GM21381 (cell line): Measurements from ENCODE around the gene MBL2.
A peak's percentile ranks its signal among the peaks of the same experiment; 100 is the strongest.

ENCODE experiments used
- ATAC-seq: cut with Tn5 transposase; IDR thresholded peaks from one replicate; pipeline ENCODE4 v1.9.1; 2021; ENCODE audit warnings: mild to moderate bottlenecking, moderate library complexity; ENCODE audit not compliant: unreplicated experiment

The MBL2 gene

GRCh38 chr10:52772623-52773022 is at the start of gene MBL2:
Gene MBL2, minus strand, starts transcription at chr10:52772784. Its CDS starts 1,149 bp downstream, at chr10:52771635.
- ATAC-seq = no peak

DNA sequence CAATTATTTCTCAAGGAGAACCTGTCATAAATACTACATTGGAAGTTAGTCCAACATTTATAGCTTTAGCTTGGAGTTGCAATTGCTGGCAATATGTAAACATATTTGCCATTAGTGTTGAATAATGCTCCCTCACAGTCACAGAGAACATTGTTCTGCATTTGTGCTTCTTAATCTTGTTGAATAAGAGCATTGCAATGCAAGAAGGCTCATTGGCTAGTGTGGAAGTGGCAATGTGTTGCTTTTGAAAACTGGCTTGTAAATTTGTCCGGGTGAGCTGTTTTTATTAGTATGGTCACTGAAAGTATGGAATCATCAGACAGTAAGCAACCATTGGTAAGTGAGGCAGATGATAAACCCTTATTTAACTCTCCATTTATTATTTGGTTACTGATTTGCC is 47.7 kb upstream of the MBL2 start:
- ATAC-seq = no peak

DNA sequence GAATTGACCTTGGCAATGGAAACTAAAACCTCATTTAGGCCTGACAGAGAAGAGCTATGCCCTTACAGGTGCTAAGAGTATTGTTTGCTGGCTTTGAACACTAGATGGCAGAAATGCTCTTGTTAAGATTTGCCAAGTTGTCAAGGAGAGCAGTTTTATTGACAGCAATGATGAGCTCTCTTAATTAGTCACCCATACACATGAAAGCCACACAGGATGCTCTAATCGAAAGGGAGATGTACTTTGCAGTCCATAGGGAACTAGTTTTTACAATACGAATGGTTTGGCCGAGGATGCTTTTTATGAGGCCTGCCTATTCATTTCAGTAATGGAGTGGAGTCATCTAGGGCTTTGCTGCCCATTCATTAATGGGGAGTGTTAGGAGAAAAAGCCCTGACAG is 45.4 kb upstream of the MBL2 start:
- peak; percentile 91 for ATAC-seq

DNA sequence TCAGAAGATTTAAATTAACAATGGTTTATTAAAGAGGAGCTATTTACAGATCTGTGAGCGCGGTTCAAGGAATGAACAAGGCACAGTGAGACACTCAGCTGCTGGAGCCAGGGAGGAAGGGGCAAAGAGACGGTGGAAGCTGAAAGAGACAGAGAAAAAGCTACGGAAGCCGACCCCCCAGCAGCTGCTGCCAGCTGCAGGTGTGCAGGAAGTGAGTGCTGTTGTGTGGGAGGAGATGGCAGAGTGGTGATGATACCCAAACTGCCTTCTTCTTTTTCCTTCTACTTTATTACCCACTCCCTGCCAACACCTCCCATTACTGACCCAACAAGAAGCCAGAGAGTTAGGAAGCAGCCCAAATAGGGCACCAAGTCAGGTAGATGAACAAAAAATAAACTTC is 41.9 kb upstream of the MBL2 start:
- ATAC-seq = peak; percentile 36

GRCh38 chr10:52811776-52812175 is 39.2 kb upstream of the MBL2 start:
- no peak for ATAC-seq

- no peak for ATAC-seq
These were observed 38.2 kb upstream of the MBL2 start for GRCh38 chr10:52810761-52811160.

DNA sequence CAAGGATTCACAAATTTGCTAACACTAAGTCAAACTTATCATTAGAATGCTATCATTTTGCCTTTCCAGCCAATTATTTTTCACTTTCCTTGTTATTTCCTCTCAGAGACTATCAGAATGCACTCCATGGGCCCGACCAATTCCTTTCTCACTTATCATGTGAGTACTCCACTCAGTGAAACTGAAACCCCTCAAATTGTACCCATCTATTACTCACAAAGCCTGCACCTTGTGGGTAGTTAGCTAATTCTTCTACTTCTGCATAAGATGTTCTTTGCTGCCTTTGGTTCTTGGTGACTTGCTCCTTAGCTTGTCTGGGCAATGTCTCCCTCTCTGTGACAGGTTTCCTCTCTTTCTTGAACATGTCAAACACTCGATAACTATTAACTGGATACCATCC is 35.2 kb upstream of the MBL2 start:
- ATAC-seq = no peak

GRCh38 chr10:52805414-52806285 is 33.1 kb upstream of the MBL2 start:
- no peak for ATAC-seq

DNA sequence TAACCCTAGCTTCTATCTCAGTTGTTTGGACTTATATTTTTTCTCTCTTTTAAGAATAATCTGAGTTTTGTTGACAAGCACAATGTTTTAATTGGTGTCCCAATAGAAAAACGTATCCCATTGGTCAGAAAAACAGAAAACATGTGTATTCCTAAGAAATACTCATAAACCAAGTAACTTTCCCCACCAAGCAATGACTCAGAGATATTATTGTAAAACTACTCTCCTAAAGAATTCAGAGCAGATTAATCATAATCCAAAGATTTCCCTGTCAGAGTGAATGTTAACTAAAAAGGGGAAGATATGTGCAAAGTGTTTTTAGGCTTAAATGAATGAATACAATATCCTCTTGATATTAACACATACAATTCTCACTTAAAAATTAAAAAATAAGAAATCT is 29.4 kb upstream of the MBL2 start:
- ATAC-seq = no peak

DNA sequence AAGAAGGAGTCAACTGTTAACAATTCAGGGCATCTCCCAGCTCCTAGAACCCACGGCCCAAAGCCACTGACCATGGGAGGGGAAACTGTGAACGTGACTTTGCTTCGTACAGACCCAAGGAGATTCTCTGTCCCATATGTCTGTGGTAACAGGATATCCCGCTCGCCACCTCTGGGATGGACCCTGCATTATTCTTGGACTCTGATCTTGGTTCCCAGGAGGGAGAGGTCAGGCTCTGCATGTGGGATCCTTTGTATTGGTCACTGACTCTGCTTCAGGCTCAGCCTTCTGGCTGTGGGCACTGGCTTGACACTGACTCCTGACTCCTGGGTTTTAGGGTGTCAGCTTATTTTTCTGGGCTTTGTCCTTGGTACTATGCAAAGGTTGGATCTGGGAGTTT is 13.5 kb upstream of the MBL2 start:
- ATAC-seq = no peak

GRCh38 chr10:52785418-52785817 is 12.8 kb upstream of the MBL2 start:
- ATAC-seq = no peak

GRCh38 chr10:52783726-52784125 is 11.1 kb upstream of the MBL2 start:
- no peak for ATAC-seq

GRCh38 chr10:52782554-52782953 is 10.0 kb upstream of the MBL2 start:
- ATAC-seq = no peak

GRCh38 chr10:52780391-52781155 is 8.0 kb upstream of the MBL2 start:
- peak; percentile 26 for ATAC-seq

DNA sequence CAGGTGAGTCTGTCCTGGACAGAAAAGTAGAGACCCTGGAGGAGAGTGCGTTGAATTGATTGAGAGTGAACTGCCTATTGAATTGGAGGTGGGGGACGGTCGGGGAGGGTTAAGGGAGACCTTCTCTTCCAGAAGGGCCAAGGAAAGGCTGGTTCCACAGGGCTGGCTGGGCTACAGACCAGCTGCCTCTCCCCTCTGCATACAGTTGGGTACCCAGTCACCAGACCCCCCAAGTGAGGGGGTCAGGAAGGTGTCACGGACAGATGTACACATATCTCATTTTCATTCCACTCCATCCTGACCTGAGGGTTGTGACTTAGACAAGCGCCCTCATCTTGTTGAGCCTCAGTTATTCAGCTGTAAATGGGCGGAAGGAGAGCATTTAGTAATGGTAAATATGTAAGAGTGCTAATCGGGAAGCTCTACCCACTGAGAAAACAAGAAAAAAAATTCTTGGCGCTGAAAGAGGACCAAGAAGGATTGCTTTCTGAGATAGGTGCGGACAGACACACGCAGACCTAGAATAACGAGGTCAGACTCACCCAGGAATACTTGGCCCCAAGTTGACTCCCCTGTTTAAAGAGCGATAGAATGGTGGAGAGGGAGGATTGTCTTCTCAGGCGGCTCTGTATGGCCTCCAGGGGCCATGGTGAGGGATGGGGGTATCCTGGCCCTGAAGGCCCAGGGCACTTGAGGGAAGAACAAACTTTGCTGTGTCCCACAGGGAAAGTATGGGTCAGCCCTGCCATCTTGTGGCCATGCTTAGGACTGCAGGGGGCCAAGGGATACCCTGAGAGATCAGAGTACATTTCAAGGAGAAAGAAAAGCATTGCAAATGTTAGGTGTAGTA is 7.2 kb upstream of the MBL2 start:
- ATAC-seq = peak; percentile 90

DNA sequence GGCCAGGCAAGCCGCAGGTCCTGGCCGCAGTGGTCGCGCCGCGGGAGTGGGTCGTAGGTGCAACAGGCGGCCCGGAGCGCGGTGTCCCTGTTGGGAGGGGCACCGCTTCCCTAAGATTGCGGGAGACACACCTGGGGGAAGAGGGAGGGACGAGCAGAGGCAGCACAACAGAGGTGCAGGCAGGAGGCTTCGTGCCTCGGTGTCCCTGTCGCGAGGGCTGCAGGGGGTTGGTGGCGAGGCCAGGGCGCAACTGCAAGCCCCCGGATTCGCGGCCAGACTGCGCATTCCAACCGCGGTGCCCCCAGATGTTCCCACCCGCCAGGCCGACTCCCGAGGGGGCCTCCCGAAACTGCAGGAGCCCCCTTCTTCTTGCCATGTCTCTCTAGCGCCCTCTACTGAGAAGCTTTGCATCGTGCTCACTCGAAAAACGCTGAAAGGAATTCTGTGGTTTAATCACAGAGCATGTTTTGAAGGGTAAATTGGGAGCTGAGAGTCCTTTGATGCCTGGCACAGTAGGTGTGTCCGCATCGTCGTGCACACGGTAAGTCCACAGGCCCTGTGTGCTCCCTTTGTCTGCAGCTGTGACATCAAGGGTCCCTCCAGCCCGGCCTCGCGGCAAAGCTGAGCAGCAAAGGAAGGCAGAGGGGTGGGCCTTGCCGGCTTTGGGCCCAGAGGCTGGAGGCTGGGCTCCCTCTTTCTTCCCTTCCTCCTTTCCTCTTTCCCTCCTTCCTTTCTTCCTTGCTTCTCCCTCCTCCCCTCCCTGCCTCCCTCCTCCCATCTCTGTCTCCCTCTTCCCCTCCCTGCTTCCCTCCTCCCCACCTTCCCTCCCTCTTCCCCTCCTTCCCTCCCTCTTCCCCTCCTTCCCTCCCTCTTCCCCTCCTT is 6.2 kb upstream of the MBL2 start:
- ATAC-seq = no peak

DNA sequence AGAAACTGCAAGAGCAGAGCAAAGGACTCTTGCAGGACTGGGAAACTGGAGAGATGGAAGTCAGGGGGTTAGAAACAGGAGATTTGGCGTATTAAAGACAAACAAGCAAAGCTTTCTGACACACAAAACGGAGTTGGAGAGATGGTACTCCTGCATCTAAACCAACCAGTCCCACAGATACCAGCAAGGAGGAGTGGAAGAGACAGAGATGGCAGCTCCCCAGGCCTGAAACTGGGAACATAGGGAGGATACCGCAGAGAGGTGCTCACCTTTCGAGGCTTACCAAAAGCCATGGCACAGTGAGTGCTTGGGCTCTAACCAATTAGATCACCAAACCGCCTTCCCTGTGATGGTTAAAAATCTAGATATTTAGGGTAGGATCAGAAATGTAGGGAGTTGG is 4.8 kb upstream of the MBL2 start:
- ATAC-seq = no peak

- no peak for ATAC-seq
These were observed 3.9 kb upstream of the MBL2 start for GRCh38 chr10:52776471-52776903.

DNA sequence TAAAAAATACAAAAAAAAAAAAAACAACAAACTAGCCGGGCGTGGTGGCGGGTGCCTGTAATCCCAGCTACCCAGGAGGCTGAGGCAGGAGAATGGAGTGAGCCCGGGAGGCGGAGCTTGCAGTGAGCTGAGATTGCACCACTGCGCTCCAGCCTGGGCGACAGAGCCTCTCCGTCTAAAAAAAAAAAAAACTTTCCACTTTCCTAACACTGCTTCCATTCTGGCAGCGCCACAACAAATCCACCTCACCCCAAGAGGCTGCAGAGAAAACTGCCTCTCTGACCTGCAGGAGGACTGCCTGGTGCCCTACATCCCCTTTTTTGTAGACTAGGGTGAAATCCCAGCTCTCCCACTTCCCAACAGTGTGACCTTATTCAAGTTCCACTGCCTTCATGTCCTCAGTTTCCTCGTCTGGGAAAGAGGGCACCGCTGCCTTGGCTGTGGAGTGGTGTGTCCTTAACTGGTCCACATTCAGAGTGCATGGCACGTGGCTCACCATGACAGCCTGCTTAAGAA is 2.6 kb upstream of the MBL2 start:
- no peak for ATAC-seq

GRCh38 chr10:52774600-52775106 is 2.1 kb upstream of the MBL2 start:
- ATAC-seq = no peak
